ENCODE results near the gene FHIP1A.
"Not testable (repeated sequence)": the region's sequence is repeated elsewhere in the genome, so short reads cannot be mapped to it uniquely, and the experiment has no call there.

The FHIP1A gene

GRCh38 chr4:151408630-151409469 lies at the start of gene FHIP1A:
Gene FHIP1A, plus strand, starts transcription at chr4:151409176. Its CDS starts 157,084 bp downstream, at chr4:151566260.
- in situ Hi-C loops (cut with MboI; ENCODE audit: low sequenced_read_pairs), result no loop called here

GRCh38 chr4:151359576-151359975 lies 49.4 kb upstream of the FHIP1A start:
- in situ Hi-C loops (cut with MboI; ENCODE audit: low sequenced_read_pairs), result no loop called here

- in situ Hi-C loops (cut with MboI; ENCODE audit: low sequenced_read_pairs), result no loop called here
Measured at GRCh38 chr4:151361126-151361525, 47.9 kb upstream of the FHIP1A start.

- in situ Hi-C loops (cut with MboI; ENCODE audit: low sequenced_read_pairs), result no loop called here
Measured at GRCh38 chr4:151361966-151362365, 47.0 kb upstream of the FHIP1A start.

- in situ Hi-C loops (cut with MboI; ENCODE audit: low sequenced_read_pairs), result no loop called here
Measured at GRCh38 chr4:151362404-151363164, 46.4 kb upstream of the FHIP1A start.

GRCh38 chr4:151376540-151376939 lies 32.4 kb upstream of the FHIP1A start:
- in situ Hi-C loops (cut with MboI; ENCODE audit: low sequenced_read_pairs), result no loop called here

GRCh38 chr4:151389311-151389710 lies 19.7 kb upstream of the FHIP1A start:
- in situ Hi-C loops (cut with MboI; ENCODE audit: low sequenced_read_pairs), result no loop called here

- in situ Hi-C loops (cut with MboI; ENCODE audit: low sequenced_read_pairs), result not testable (repeated sequence)
Measured at GRCh38 chr4:151389799-151390198, 19.2 kb upstream of the FHIP1A start.

GRCh38 chr4:151395873-151396272 lies 13.1 kb upstream of the FHIP1A start:
- in situ Hi-C loops (cut with MboI; ENCODE audit: low sequenced_read_pairs), result no loop called here

- in situ Hi-C loops (cut with MboI; ENCODE audit: low sequenced_read_pairs), result no loop called here
Measured at GRCh38 chr4:151400343-151400742, 8.6 kb upstream of the FHIP1A start.

GRCh38 chr4:151401739-151402138 lies 7.2 kb upstream of the FHIP1A start:
- in situ Hi-C loops (cut with MboI; ENCODE audit: low sequenced_read_pairs), result no loop called here

- in situ Hi-C loops (cut with MboI; ENCODE audit: low sequenced_read_pairs), result no loop called here
Measured at GRCh38 chr4:151402145-151402865, 6.7 kb upstream of the FHIP1A start.

GRCh38 chr4:151403656-151404055 lies 5.3 kb upstream of the FHIP1A start:
- in situ Hi-C loops (cut with MboI; ENCODE audit: low sequenced_read_pairs), result no loop called here

GRCh38 chr4:151404802-151405201 lies 4.2 kb upstream of the FHIP1A start:
- in situ Hi-C loops (cut with MboI; ENCODE audit: low sequenced_read_pairs), result not testable (repeated sequence)

GRCh38 chr4:151407018-151407417 lies 2.0 kb upstream of the FHIP1A start:
- in situ Hi-C loops (cut with MboI; ENCODE audit: low sequenced_read_pairs), result no loop called here

GRCh38 chr4:151407466-151408379 lies 1.3 kb upstream of the FHIP1A start:
- in situ Hi-C loops (cut with MboI; ENCODE audit: low sequenced_read_pairs), result no loop called here

- in situ Hi-C loops (cut with MboI; ENCODE audit: low sequenced_read_pairs), result no loop called here
Measured at GRCh38 chr4:151408380-151408629, 671 bp upstream of the FHIP1A start.

GRCh38 chr4:151409470-151410313 lies 716 bp downstream of the FHIP1A start:
- in situ Hi-C loops (cut with MboI; ENCODE audit: low sequenced_read_pairs), result no loop called here

GRCh38 chr4:151415978-151416377 lies 7.0 kb downstream of the FHIP1A start:
- in situ Hi-C loops (cut with MboI; ENCODE audit: low sequenced_read_pairs), result no loop called here

- in situ Hi-C loops (cut with MboI; ENCODE audit: low sequenced_read_pairs), result no loop called here
Measured at GRCh38 chr4:151417164-151417571, 8.2 kb downstream of the FHIP1A start.

All from HL-60/S4 treated with phorbol 12-myristate 13-acetate at 8.2 ng/mL for 4 days and 3 days (cell line).